Activated CD8-positive, alpha-beta memory T cell treated with anti-CD3 and anti-CD28 coated beads, Interleukin-2, amount 10 ng/mL, durations not matched to agents 7 days and 5 days (primary cell): ENCODE measurements around the gene SHISA2. TPM values are rescaled to one million over a fixed set of nuclear protein-coding genes. Genes with fewer than 3 reads are reported as not detected.

Experiments
- ATAC-seq: fragments of 150-1000 bp; cut with Tn5 transposase; one replicate; pipeline ENCODE4 v1.10.0; 2021; ENCODE audit warnings: moderate library complexity
- CTCF ChIA-PET: fragments of 350-600 bp; sonication (Branson Sonifier 250); formaldehyde crosslinking; loops from one replicate; lab custom pipeline; 2021; ENCODE audit warnings: antibody characterized with exemption; lab: Charles Lee
- DNase-seq: peaks from one replicate; pipeline ENCODE4 v3.0.0-alpha.2; 2020
- H3K27ac Mint-ChIP-seq: one replicate; pipeline ENCODE4 v1.8.0; 2021; ENCODE audit warnings: mild to moderate bottlenecking, mixed read lengths
- H3K27me3 Mint-ChIP-seq: one replicate; pipeline ENCODE4 v1.8.0; 2021; ENCODE audit warnings: mixed read lengths
- H3K36me3 Mint-ChIP-seq: one replicate; pipeline ENCODE4 v1.8.0; 2021; ENCODE audit warnings: mild to moderate bottlenecking, mixed read lengths
- H3K4me1 Mint-ChIP-seq: one replicate; pipeline ENCODE4 v1.8.0; 2021; ENCODE audit warnings: mixed read lengths
- H3K4me3 Mint-ChIP-seq: one replicate; pipeline ENCODE4 v1.8.0; 2021; ENCODE audit warnings: mild to moderate bottlenecking, moderate library complexity, mixed read lengths
- H3K9me3 Mint-ChIP-seq: one replicate; pipeline ENCODE4 v1.8.0; 2022; ENCODE audit warnings: low read depth, mixed read lengths
- total RNA-seq, 2 experiments: library from RNA; stranded (reverse); gene quantifications; one replicate each; pipeline ENCODE4 v1.2.3, GENCODE V29; 2021

SHISA2 gene
- total RNA-seq, 2 experiments from 2014 or later = 0.19 TPM; not detected in 1

DNA sequence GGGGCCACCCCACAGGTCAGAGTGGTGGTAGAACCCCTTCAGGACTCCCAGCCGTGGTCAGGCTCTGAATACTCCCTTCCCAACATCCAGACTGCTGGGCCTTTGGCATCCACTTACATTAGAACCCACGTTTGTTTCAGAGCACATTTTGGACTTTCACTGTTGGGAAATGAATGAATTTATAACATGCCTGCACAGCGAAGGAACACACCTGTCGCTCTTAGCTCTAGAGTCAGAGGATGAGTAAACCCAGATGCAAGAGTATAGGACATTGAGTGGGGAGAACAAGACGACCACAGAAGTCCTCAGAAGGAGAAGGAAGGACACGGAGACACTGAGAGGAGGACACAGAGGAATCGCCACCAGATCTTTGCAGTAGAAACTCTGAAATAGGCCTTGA, 30.9 kb downstream of the SHISA2 start:
- DNase-seq = no peak
- H3K4me1 Mint-ChIP-seq = no peaks in the 10 kb centered on the region
- peaks cover 9% of the 10 kb centered on the region for H3K27me3 Mint-ChIP-seq
- H3K36me3 Mint-ChIP-seq = peaks cover 2% of the 10 kb centered on the region
- ATAC-seq = no peak
- H3K4me3 Mint-ChIP-seq = no peak overlapping the region
- CTCF ChIA-PET = no interaction called here
- no peak overlapping the region for H3K27ac Mint-ChIP-seq
- no peaks in the 10 kb centered on the region for H3K9me3 Mint-ChIP-seq

DNA sequence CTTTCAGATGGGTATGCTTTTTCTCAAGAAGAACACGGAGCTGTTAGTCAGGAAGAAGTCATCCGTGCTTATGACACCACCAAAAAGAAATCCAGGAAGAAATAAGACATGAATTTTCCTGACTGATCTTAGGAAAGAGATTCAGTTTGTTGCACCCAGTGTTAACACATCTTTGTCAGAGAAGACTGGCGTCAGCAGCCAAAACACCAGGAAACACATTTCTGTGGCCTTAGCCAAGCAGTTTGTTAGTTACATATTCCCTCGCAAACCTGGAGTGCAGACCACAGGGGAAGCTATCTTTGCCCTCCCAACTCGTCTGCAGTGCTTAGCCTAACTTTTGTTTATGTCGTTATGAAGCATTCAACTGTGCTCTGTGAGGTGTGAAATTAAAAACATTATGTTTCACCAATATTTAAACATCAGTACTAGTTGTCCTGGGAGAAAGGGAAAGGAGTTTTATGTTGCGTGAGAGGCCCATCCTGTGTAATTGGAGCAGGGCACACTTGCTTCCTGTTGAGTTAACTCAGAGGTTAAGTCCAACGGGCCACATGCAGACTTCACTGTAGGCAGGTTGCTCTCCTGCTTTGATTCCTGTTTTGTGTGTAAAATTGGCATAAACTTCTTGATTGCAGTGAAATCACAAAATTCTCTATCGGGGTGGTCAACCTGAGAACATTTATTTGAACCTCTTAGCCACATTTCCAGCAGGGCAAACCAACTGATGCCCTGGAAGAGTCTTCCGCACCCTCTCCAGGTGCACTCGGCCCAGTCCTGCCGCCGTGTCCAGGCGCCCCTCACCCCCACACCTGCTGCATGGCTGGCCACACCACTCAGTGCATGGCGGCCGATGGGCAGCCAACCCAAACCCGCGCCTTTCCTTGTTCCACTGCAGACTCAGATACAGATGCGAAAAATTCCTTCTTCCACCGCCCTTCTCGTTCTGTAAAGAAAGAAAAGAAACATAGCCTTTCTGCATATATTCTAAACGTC, 31.6 kb downstream of the SHISA2 start:
- Mint-ChIP-seq H3K27ac (no peak overlapping the region), H3K27me3 (peaks cover 9% of the 10 kb centered on the region), H3K4me1 (no peaks in the 10 kb centered on the region), H3K4me3 (no peak overlapping the region), H3K36me3 (peaks cover 2% of the 10 kb centered on the region), H3K9me3 (no peaks in the 10 kb centered on the region)
- DNase-seq (no peak), ATAC-seq (no peak)
- CTCF ChIA-PET = no interaction called here

DNA sequence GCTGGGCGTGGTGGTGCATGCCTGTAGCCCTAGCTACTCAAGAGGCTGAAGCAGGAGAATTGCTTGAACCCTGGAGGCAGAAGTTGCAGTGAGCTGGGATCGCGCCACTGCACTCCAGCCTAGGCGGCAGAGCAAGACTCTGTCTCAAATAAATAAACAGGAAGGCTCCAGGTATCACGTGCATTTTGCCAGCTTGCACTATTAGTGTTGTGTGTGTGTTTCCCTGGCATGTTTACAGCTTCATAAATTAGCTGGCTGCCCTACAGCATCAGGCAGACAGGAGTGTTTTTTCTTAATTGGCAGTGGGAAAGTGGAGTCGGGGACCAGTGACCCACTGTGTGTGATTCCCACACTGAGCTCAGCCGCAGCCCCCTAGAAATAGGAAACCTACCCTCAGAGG, 32.6 kb downstream of the SHISA2 start:
- Mint-ChIP-seq H3K36me3 (peaks cover 2% of the 10 kb centered on the region), H3K27ac (no peak overlapping the region), H3K4me3 (no peak overlapping the region), H3K4me1 (no peaks in the 10 kb centered on the region), H3K27me3 (peaks cover 7% of the 10 kb centered on the region), H3K9me3 (no peaks in the 10 kb centered on the region)
- ATAC-seq (no peak), DNase-seq (no peak)
- CTCF ChIA-PET = no interaction called here

DNA sequence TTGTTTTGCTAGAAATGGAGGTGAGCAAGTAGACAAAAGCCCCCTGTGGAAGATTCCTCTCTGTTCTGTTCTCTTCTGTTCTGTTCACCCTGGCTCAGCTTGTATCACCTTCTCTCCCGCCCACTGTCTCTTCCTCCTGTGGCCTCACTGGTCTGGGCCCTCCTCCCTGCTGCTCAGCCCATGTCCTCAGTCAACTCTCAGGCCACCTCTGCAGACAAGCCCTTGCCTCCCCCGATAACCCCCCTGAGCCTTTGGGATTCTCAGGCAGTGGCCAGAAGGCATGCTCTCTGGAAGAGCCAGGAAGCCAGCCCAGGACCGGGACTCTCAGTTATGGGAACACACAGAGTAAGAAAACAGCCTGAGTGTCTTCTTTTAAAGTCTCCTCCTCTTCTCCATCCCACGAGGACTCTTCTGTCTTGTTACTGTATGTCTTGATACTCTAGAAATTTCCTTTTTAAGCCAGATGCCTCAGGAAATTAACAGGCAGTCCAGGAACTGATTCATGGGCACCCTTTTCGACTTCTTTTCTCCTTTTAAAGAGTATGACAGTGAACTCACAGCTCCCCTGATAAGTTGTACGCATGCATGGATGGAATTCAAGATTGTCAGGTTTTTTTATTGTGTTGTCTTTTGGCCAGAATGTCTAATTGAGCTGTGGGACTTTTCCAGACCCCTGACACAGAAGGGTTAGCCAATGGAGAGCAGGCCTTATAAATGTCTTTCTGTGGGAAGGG, 33.7 kb downstream of the SHISA2 start:
- Mint-ChIP-seq H3K27me3 (peaks cover 2% of the 10 kb centered on the region), H3K36me3 (peaks cover 2% of the 10 kb centered on the region), H3K4me3 (no peak overlapping the region), H3K27ac (no peak overlapping the region), H3K9me3 (no peaks in the 10 kb centered on the region), H3K4me1 (no peaks in the 10 kb centered on the region)
- DNase-seq (no peak), ATAC-seq (no peak)
- CTCF ChIA-PET = interaction anchor here (0.8 kb wide), 1 partner anchor 155 kb away, joined by 3 read pairs; no protein-coding TSS in a partner anchor

DNA sequence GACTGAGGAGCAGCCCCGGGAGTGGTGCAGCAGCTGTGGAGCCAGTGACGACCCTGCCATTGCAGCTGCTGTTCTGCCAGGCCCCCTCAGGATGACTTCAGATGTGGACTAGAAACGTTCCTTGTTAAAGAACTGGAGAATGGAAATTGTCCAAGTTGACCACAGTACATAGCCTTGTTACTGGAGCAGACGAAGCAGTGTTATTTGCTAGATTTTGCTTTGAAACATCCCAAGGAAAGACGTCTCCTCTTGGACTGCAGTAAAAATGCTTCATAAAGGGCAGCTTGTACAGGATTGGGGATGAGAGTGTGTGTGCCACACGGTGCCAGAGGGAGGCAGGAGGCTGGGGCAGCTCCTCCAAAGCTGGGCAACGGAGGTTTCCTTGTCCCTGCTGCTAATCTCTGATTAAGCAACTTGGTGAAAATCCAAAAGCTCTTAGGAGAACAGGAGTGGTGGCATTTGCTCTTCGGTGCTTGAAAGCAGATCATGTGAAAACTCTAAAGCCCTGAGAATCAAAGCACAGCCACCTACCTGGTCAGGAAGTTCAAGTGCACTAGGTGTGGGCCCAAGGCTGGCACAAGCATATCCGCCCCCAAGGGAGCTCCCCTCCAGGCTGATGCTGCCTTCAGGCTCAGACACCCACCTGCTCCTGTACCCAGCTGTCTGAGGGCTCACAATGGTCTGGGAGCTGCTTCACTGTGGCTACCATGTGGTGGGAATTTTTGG, 34.5 kb downstream of the SHISA2 start:
- Mint-ChIP-seq H3K27ac (no peak overlapping the region), H3K4me3 (no peak overlapping the region), H3K27me3 (no peaks in the 10 kb centered on the region), H3K4me1 (no peaks in the 10 kb centered on the region), H3K9me3 (no peaks in the 10 kb centered on the region), H3K36me3 (peaks cover 2% of the 10 kb centered on the region)
- ATAC-seq (no peak), DNase-seq (no peak)
- CTCF ChIA-PET = no interaction called here

DNA sequence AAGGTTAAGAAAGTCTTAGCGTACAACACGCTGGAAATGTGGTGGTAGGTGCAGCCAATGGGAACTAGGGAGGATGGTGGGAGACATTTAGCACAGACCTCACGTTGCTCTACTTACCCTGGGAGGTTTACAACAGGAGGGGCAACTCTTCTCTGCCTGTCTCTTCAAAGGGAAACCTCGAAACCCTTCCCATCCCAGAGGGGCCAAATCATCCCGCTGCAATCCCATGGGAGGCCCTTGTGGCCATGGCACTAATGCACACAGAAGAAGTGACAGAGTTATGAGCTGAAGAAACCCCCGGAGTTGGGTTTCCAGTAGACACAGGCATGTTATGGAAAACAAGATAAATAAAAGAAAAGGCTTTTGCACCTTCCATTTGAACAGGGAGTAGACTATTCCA, 35.6 kb downstream of the SHISA2 start:
- DNase-seq (no peak), ATAC-seq (no peak)
- H3K4me1 Mint-ChIP-seq = no peaks in the 10 kb centered on the region
- no peak overlapping the region for H3K4me3 Mint-ChIP-seq
- peaks cover 2% of the 10 kb centered on the region for H3K36me3 Mint-ChIP-seq
- CTCF ChIA-PET = no interaction called here
- no peak overlapping the region for H3K27ac Mint-ChIP-seq
- no peaks in the 10 kb centered on the region for H3K9me3 Mint-ChIP-seq
- H3K27me3 Mint-ChIP-seq = no peaks in the 10 kb centered on the region

DNA sequence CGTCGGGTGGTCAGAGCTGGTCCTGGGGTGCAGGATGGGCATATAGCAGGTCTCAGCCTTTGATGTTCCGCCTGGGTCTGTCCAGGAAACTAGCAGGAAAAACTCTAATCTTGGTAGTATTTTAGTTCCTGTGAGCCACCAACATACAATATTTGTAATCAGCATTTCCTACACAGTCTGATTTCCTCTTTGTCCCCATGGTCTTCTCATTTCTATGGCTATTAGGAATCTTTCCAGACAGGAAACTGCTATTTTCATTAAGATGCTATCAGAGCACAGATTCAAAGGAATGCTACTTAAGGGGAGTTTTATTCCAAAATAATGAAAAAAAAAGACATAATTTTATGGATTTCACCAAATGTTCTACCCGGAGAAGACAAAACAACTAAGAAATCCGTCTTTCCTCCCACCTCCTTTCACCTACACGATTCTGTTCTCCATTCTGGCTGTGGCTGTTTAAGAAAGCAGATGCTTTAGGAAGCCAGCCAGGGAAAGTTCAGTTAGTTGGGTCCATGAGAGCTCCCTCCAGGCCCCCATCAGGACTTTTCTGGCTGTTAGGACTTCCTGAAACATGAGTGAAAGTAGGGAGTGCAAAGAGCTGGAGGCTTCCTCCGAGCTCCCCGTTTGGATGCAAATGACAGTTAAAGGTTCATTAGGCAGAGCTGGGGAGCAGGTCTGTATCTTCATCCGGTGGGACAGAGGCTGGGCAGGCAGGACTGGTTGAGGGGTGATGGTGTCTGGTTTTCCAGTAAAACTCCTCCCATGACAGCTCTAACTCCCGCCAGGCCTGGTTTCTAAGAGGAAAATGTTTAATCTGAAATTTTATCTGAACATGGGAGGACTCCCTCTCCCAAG, 36.3 kb downstream of the SHISA2 start:
- Mint-ChIP-seq H3K27ac (no peak overlapping the region), H3K36me3 (peaks cover 2% of the 10 kb centered on the region), H3K4me3 (no peak overlapping the region), H3K27me3 (no peaks in the 10 kb centered on the region), H3K4me1 (no peaks in the 10 kb centered on the region), H3K9me3 (no peaks in the 10 kb centered on the region)
- ATAC-seq = no peak
- DNase-seq = no peak
- CTCF ChIA-PET = no interaction called here

DNA sequence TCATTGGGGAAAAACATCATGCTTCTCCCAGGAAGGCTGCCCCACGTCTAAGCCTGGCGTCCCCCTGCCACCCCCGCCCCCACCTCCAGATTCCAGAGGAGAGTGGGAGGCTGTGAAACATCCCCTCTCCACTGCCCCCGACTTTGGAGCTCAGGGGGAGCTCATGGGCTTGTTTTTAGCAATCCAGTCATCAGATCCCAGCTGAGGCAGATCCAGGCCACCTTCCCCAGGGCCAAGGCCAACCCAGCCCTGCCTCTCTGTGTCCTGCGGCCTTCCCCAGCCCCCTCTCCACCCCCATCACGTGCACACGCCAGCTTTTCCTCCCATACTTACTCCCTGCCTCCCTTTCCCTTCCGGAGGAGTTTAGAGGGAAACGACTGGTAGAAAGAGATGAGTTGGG, 38.8 kb downstream of the SHISA2 start:
- H3K36me3 Mint-ChIP-seq = no peaks in the 10 kb centered on the region
- ATAC-seq (no peak), DNase-seq (no peak)
- H3K9me3 Mint-ChIP-seq = no peaks in the 10 kb centered on the region
- H3K4me1 Mint-ChIP-seq = peaks cover 1% of the 10 kb centered on the region
- H3K27ac Mint-ChIP-seq = no peak overlapping the region
- no peaks in the 10 kb centered on the region for H3K27me3 Mint-ChIP-seq
- peak overlapping the region; percentile 57 for H3K4me3 Mint-ChIP-seq
- CTCF ChIA-PET = interaction anchor here (1.2 kb wide), 1 partner anchor 141 kb away, joined by 3 read pairs; no protein-coding TSS in a partner anchor

DNA sequence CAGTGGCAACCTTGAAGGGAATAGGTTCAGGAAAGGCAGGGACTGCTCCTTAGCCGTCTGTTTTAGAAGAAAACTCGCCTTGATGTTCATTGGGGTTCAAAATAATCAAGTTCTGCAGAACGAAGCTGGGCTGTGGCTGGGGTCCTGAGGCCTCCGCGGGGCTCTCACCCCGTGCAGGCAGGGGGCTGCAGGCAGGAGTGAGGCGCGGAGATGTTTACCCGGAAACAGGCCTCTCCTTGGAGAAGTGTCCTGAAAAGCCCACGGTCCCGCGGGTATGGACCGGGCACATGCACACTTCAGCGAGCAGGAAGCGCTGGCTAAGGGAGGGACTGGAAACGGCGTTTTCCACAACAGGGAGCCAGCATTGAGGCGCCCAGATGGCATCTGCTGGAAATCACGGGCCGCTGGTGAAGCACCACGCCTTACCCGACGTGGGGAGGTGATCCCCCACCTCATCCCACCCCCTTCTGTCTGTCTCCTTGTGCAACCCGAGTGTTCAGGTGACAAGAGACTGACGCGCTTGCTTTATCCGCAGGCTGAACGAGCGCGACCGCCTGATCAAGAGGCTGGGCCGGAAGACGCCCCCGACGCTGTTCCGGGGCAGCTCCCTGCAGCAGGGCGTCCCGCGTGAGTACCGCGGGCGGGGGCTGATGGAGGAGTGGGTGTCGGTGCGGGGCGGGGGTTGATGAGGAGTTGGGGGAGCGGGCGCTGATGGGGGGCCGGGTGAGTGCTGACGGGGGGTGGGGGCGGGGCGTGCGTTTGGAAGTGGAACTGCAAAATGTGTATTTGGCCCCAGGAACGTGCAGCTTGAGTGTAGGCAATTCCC, 39.6 kb downstream of the SHISA2 start:
- H3K27ac Mint-ChIP-seq = peak overlapping the region; percentile 28
- peaks cover 9% of the 10 kb centered on the region for H3K4me1 Mint-ChIP-seq
- H3K36me3 Mint-ChIP-seq = no peaks in the 10 kb centered on the region
- H3K9me3 Mint-ChIP-seq = no peaks in the 10 kb centered on the region
- peaks cover 4% of the 10 kb centered on the region for H3K27me3 Mint-ChIP-seq
- peak overlapping the region; percentile 57 for H3K4me3 Mint-ChIP-seq
- ATAC-seq = peak; percentile 90
- DNase-seq = peak; percentile 57
- CTCF ChIA-PET = interaction anchor here (1.2 kb wide), 1 partner anchor 140 kb away, joined by 3 read pairs; no protein-coding TSS in a partner anchor

DNA sequence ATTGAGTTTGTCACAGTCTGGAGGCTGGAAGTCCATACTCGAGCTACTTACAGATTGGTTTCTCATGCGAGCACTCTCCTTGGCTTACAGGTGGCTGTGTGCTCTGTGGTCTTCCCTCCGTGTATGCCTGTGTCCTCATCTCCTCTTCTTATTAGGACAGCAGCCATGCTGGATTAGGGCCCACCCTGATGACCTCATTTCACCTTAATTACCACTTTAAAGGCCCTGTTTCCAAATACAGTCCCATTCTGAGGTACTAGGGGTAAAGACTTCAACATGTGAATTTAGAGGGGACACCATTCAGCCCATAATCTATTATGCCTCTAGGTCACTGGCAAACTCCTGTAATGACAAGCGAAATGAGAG, 40.6 kb downstream of the SHISA2 start:
- no peak overlapping the region for H3K4me3 Mint-ChIP-seq
- CTCF ChIA-PET = no interaction called here
- H3K9me3 Mint-ChIP-seq = no peaks in the 10 kb centered on the region
- H3K27me3 Mint-ChIP-seq = peaks cover 6% of the 10 kb centered on the region
- peaks cover 9% of the 10 kb centered on the region for H3K4me1 Mint-ChIP-seq
- ATAC-seq (no peak), DNase-seq (no peak)
- H3K36me3 Mint-ChIP-seq = no peaks in the 10 kb centered on the region
- H3K27ac Mint-ChIP-seq = no peak overlapping the region

DNA sequence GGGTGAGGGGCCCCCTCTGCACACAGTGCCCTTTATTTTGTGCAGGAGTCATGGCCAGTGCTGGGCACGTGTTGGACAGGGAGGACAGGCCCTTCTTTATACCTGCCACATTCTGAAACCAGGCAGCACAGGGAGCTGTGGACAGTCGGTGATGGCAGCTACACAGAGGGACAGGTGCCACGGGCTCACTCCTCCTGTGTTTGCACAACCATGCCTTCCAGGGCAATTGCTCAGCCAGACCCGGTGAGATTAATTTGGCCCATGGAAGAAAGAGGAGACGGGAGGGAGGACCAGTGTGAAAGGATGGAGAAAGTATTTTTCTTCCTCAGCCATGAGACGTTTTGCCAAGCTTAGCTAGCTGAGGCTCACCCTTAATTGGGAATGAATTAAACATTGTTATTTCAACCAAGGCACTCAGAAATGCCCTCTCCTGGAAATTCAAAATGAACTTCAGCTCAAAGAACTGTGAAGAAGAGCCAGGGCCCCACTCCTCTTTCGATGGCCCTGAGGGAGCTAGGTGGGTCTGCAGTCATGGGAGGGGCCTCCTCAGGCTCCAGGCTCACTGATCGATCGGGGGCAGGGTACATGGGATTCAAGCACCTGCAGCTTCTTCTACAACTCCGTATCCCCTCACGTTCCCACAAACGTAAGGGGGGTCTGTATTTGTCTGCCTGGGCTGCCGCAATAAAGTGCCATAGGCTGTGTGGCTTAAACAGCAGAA, 41.2 kb downstream of the SHISA2 start:
- H3K36me3 Mint-ChIP-seq = no peaks in the 10 kb centered on the region
- no peak for DNase-seq
- H3K4me1 Mint-ChIP-seq = peaks cover 9% of the 10 kb centered on the region
- H3K4me3 Mint-ChIP-seq = no peak overlapping the region
- H3K27ac Mint-ChIP-seq = no peak overlapping the region
- no peaks in the 10 kb centered on the region for H3K9me3 Mint-ChIP-seq
- CTCF ChIA-PET = no interaction called here
- ATAC-seq = no peak
- peaks cover 6% of the 10 kb centered on the region for H3K27me3 Mint-ChIP-seq
